DOHH2 (cell line): ENCODE results near the gene TGFBRAP1.

Source experiments
- H3F3A ChIP-seq: fragments of 200-600 bp; sonication (generic), shearing (Covaris generic); 2 replicates; pipeline ENCODE4 v1.6.0; 2016; ENCODE audit warnings: antibody characterized with exemption, mild to moderate bottlenecking; ENCODE audit not compliant: control insufficient read depth, insufficient read depth
- H3K27ac ChIP-seq: fragments of 200-600 bp; sonication (generic); 2 replicates; pipeline ENCODE4 v1.5.1; 2014; ENCODE audit warnings: low read depth, mild to moderate bottlenecking, low read length, moderate library complexity
- H3K27me3 ChIP-seq: fragments of 200-600 bp; sonication (generic); 2 replicates; pipeline ENCODE4 v1.6.1; 2014; ENCODE audit warnings: mild to moderate bottlenecking, low read length, mixed read lengths; ENCODE audit not compliant: control insufficient read depth
- H3K36me3 ChIP-seq: fragments of 200-600 bp; sonication (generic); 2 replicates; pipeline ENCODE4 v1.6.1; 2014; ENCODE audit warnings: mild to moderate bottlenecking, low read length, moderate library complexity, mixed read lengths; ENCODE audit not compliant: control insufficient read depth
- H3K4me1 ChIP-seq: fragments of 200-600 bp; sonication (generic); 2 replicates; pipeline ENCODE4 v1.6.1; 2014; ENCODE audit warnings: mild to moderate bottlenecking, low read length, mixed read lengths; ENCODE audit not compliant: control insufficient read depth
- H3K4me2 ChIP-seq: fragments of 200-600 bp; sonication (generic); 2 replicates; pipeline ENCODE4 v1.6.0; 2014; ENCODE audit warnings: mild to moderate bottlenecking, low read length, moderate library complexity
- H3K4me3 ChIP-seq: fragments of 200-600 bp; sonication (generic); 2 replicates; pipeline ENCODE4 v1.5.1; 2014; ENCODE audit warnings: mild to moderate bottlenecking, low read length, mixed read lengths
- H3K79me2 ChIP-seq: fragments of 200-600 bp; sonication (generic); 2 replicates; pipeline ENCODE4 v1.6.1; 2014; ENCODE audit warnings: mild to moderate bottlenecking, low read length, mixed read lengths; ENCODE audit not compliant: control insufficient read depth
- H3K9me2 ChIP-seq: fragments of 200-600 bp; sonication (generic); replicated peaks from 2 replicates; pipeline ENCODE4 v1.6.1; 2014; ENCODE audit warnings: mild to moderate bottlenecking, low read length, mixed read lengths; ENCODE audit not compliant: control insufficient read depth
- H3K9me3 ChIP-seq: fragments of 200-600 bp; sonication (generic); 2 replicates; pipeline ENCODE4 v1.6.1; 2014; ENCODE audit warnings: antibody characterized with exemption, low read length, mixed read lengths; ENCODE audit not compliant: control insufficient read depth, insufficient read depth
- H4K20me1 ChIP-seq: fragments of 200-600 bp; sonication (generic); 2 replicates; pipeline ENCODE4 v1.6.0; 2014; ENCODE audit warnings: low read depth, mild to moderate bottlenecking, antibody characterized with exemption, low read length, moderate library complexity; ENCODE audit not compliant: control insufficient read depth, insufficient read depth
- CTCF ChIP-seq: fragments of 200-600 bp; sonication (generic); IDR thresholded peaks from one replicate; pipeline ENCODE4 v1.5.1; 2014; ENCODE audit warnings: antibody characterized with exemption, mild to moderate bottlenecking, low read depth, low read length; ENCODE audit not compliant: poor library complexity, severe bottlenecking
- EZH2phosphoT487 ChIP-seq: fragments of 200-600 bp; sonication (generic); IDR thresholded peaks from 2 replicates; pipeline ENCODE4 v1.6.1; 2017; ENCODE audit warnings: borderline replicate concordance, mild to moderate bottlenecking, antibody characterized with exemption, low read length, moderate library complexity, mixed read lengths

TGFBRAP1 gene

GRCh38 chr2:105321875-105322646, 7.5 kb downstream of the TGFBRAP1 start:
- no peaks in the 10 kb centered on the region for H3K27me3 ChIP-seq
- H3K9me2 ChIP-seq: no peaks in the 10 kb centered on the region
- TF ChIP-seq CTCF (no peak), EZH2phosphoT487 (no peak)
- H3K4me3 ChIP-seq: no peak overlapping the region
- H4K20me1 ChIP-seq: peaks cover 15% of the 10 kb centered on the region
- H3K79me2 ChIP-seq: peaks cover 95% of the 10 kb centered on the region
- H3K4me2 ChIP-seq: no peak overlapping the region
- H3F3A ChIP-seq: no peaks in the 10 kb centered on the region
- no peak overlapping the region for H3K27ac ChIP-seq
- peaks cover 27% of the 10 kb centered on the region for H3K4me1 ChIP-seq
- no peaks in the 10 kb centered on the region for H3K9me3 ChIP-seq
- H3K36me3 ChIP-seq: peaks cover 48% of the 10 kb centered on the region

DNA sequence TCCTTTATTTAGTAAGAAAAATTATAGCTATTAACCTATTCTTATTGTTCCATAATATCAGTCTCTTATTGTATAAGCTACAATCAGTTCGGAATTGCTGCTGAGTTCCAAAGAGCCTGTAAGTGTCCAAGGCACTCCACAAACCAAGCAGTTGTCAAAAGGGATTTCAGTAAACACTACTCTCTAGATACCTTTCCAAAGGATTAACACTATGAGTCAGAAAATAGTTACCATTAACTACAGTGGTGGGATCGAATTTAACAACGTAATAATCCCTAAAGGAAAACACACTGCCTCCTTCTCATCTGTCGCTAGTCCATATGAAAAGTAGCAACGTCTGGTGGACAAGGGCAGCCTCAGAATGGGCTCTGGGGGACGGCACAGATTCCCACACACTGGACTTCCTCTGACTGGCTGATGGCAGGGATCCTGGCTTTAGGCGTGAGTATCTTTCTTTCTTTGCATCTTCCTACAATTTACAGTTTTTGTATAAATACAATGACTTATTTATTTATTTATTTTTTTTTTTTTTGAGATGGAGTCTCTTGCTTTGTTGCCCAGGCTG, 8.8 kb downstream of the TGFBRAP1 start:
- Histone ChIP-seq H3K9me3 (no peaks in the 10 kb centered on the region), H3K27ac (no peak overlapping the region), H4K20me1 (peaks cover 12% of the 10 kb centered on the region), H3K27me3 (no peaks in the 10 kb centered on the region), H3K9me2 (no peaks in the 10 kb centered on the region), H3K4me3 (no peak overlapping the region), H3K4me2 (no peak overlapping the region), H3K4me1 (peaks cover 28% of the 10 kb centered on the region), H3K79me2 (peaks cover 95% of the 10 kb centered on the region), H3F3A (no peaks in the 10 kb centered on the region), H3K36me3 (peaks cover 39% of the 10 kb centered on the region)
- TF ChIP-seq EZH2phosphoT487: no peak
- TF ChIP-seq CTCF: no peak

GRCh38 chr2:105317937-105318336, 11.6 kb downstream of the TGFBRAP1 start:
- Histone ChIP-seq H4K20me1 (peaks cover 6% of the 10 kb centered on the region), H3K79me2 (peaks cover 95% of the 10 kb centered on the region), H3K9me2 (no peaks in the 10 kb centered on the region), H3K4me3 (no peak overlapping the region), H3K27ac (no peak overlapping the region), H3K9me3 (no peaks in the 10 kb centered on the region), H3F3A (0 out of 2 replicates have a peak, but pooled peaks cover 2% of the 10 kb centered on the region), H3K36me3 (peaks cover 13% of the 10 kb centered on the region), H3K4me1 (peaks cover 29% of the 10 kb centered on the region), H3K4me2 (no peak overlapping the region), H3K27me3 (no peaks in the 10 kb centered on the region)
- TF ChIP-seq EZH2phosphoT487 (no peak), CTCF (no peak)
